NOMO-1 treated with DMSO at 0.1 percent for 48 hours (cell line): ENCODE results near the gene KRTAP5-9.
"Not testable (repeated sequence)": the region's sequence is repeated elsewhere in the genome, so short reads cannot be mapped to it uniquely, and the experiment has no call there.

Experiments
- DNase-seq: peaks from one replicate; lab custom pipeline; 2025; ENCODE audit not compliant: unreplicated experiment; lab: John Stamatoyannopoulos, UW

Gene KRTAP5-9

DNA sequence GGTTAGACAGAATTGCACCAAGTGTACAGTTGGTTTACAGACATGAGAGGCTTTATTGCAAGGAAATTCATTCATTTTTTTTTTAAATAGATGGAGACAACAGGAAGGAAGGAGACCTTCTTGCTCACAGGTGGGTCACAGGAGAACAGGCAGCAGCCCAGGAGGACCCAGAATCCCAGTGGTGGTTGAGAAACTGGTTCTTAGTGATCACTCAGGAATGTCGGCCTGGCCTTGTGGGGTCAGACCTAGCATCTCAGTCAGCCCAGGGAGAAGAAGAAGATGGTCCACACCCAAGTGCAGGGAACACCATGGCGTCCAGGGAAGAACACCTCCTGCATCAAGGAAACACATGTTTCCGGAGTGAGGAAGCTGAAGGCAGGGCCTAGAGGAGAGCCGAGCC, 33.6 kb downstream of the KRTAP5-9 start:
- no peak for DNase-seq

DNA sequence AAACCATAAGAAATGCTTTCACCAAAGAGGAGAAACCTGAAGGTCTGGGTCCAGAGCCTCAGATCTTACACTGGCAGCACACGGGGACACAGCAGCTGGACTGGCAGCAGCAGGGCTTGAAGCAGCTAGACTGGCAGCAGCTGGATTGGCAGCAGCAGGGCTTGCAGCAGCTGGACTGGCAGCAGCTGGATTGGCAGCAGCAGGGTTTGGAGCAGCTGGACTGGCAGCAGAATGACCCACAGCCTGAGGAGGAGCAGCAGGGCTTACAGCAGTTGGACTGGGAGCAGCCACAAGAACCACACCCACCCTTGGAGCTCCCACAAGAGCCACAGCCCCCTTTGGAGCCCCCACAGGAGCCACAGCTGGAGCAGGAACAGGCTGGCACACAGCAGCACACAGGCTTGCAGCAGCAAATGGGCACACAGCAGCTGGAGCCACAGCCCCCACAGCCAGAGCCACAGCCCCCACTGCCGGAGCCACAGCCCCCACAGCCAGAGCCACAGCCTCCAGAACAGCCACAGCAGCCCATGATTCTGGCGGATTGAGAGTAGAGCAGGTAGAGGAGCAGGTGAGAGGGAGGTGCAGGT, 34.2 kb downstream of the KRTAP5-9 start, which contains the start of gene KRTAP5-11:
Gene KRTAP5-11, minus strand, starts transcription at position 567 of the 587 bp plus-strand sequence. Its CDS starts 38 bp downstream, at position 529.
- DNase-seq = no peak

DNA sequence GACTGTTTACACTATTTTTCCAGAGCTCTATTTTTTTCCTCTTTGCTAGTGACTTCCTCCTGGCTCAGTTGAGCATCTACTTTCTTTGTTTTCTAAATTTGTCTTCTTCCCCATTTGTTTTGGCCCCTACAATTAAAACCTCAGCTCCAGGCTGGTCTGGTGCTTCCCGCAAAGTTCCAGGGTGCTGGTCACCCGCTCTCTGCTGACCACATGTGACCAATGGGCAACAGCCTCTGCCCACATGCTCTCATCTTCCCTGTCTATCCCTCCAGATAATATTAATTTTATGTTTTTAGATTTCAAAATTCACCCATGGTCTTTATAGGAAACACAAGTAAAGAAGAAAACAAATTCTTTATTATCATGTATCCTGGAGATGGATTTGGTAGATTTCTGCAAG, 34.7 kb downstream of the KRTAP5-9 start:
- DNase-seq = not testable (repeated sequence)

DNA sequence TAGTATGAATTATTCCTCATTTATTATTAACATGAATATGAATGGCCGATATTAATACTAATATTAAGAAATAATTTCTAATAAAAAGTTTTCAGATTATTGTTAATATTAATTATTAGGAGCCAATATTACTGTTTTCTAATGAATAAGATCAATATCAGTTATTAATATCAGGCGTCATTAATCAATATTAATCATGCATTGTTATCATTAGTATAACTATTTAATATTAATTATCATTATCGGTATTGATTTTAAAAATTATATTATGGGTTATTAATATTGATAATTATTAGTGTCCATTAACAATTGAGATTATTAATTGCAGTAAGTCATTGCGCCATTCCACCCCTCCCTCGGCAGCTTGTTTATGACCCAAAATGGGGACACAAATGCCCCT, 37.5 kb downstream of the KRTAP5-9 start:
- DNase-seq = not testable (repeated sequence)

DNA sequence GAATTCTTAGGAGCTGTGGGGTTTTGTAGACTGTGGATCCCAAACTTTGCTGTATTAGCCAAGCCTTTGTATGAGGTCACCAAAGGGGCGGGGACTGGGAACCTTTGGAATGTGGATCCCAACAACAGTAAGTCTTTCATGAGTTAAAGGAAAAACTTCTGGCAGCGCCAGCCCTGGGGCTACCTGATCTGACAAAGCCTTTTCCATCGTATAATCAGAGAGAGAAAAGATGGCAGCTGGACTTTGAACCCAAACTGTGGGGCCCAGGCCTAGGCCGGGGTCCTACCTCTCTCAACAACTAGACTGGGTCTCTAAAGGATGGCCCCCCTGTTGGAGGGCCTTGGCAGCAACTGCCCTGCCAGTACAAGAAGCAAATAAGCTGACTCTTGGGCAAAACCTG, 40.1 kb downstream of the KRTAP5-9 start:
- not testable (repeated sequence) for DNase-seq

DNA sequence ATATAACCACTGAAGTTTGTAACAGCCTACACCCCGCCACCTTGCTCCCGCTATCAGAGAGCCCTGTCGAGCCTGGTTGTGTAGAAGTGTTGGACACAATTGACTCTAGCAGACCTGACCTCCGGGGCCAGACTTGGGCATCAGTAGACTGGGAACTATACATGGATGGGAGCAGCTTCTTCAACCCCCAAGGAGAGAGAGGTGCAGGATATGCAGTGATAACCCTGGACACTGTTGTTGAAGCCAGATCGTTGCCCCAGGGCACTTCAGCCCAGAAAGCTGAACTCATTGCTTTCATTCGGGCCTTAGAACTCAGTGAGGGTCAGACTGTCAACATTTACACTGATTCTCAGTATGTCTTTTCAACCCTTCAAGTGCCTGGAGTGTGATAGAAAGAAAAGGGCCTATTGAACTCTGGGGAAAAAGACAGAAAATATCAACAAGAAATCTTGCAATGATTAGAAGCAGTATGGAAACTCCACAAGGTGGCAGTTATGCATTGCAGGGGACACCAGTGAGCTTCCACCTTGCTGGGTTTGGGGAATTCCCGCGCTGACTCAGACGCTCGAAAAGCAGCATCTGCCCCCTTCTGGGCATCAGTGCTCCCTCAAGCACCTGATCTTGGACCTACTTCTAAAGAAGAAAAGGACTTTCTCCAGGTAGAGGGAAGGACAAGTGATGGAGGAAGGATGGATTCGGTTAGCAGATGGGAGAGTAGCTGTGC, 40.8 kb downstream of the KRTAP5-9 start:
- DNase-seq = not testable (repeated sequence)

DNA sequence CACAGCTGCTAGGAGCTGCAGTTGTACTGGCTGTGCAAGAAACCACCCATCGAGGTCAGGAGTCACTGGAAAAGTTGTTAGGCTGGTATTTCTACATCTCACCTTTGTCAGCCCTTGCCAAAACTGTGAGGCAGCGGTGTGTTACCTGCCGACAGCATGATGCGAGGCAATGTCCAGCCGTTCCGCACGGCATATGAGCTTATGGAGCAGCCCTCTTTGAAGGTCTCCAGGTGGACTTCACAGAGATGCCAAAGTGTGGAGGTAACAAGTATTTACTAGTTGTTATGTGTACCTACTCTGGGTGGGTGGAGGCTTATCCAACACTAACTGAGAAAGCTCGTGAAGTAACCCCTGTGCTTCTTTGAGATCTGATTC, 41.3 kb downstream of the KRTAP5-9 start:
- not testable (repeated sequence) for DNase-seq
